Measurements from ENCODE around the gene EIF3L. TPM values are rescaled to one million over a fixed set of nuclear protein-coding genes. Genes with fewer than 3 reads are reported as not detected.

The EIF3L gene
- total RNA-seq, 1 experiment from 2014 or later, result 252 TPM

GRCh38 chr22:37911697-37912096 lies 62.5 kb downstream of the EIF3L start:
- DNase-seq (ENCODE audit: low read depth in 1 of 2, low spot score in 2 of 2), result no peak
- Histone ChIP-seq H3K36me3 (peaks cover 81% of the 10 kb centered on the region), H3K9me3 (replicated peaks) (no peaks in the 10 kb centered on the region), H3K27me3 (replicated peaks) (no peaks in the 10 kb centered on the region), H3K4me3 (no peak overlapping the region), H3K27ac (no peak overlapping the region), H3K4me1 (replicated peaks) (peaks cover 19% of the 10 kb centered on the region)

DNA sequence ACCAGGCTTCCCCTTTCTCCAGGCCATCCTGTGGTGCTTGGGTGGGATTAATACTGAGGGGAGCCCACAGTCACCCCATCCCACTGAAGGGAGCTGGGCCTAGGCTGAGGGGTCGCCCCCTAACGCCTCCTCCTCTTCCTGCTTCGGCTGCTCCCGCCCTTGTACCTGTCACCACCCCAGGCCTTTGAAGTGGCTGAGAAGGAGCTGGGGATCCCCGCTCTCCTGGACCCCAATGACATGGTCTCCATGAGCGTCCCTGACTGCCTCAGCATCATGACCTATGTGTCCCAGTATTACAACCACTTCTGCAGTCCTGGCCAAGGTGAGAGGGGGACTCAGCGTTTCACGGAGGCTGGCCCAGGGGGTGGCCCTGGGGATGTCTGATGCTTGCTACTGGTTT lies 63.0 kb downstream of the EIF3L start:
- H3K4me3 ChIP-seq, result no peak overlapping the region
- no peaks in the 10 kb centered on the region for H3K27me3 ChIP-seq (replicated peaks)
- no peaks in the 10 kb centered on the region for H3K9me3 ChIP-seq (replicated peaks)
- peaks cover 14% of the 10 kb centered on the region for H3K4me1 ChIP-seq (replicated peaks)
- DNase-seq (ENCODE audit: low read depth in 1 of 2, low spot score in 2 of 2), result no peak
- H3K36me3 ChIP-seq, result peaks cover 81% of the 10 kb centered on the region
- no peak overlapping the region for H3K27ac ChIP-seq

DNA sequence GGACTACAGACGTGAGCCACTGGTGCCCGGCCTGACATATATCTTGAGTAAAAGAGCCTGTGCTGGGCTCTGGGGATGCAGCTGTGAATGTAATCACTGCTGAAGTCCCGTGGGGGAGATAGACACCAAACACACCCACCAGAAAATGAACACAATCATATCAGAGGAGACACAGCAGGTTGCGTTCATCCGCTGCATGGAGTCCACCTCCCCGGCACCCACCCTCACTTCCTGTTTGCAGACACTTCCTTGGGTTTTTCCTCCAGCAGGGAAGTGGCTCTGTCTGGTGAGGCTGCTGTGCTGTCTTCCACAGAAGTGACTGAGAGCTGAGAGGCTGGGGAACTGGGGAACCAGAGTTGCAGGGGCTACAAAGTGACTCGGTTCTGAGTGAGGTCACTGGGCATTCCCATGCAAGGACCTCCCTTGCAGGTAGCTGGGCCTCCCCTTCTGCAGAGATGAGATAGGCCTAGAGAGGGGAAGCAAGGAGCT lies 64.1 kb downstream of the EIF3L start:
- peaks cover 84% of the 10 kb centered on the region for H3K36me3 ChIP-seq
- DNase-seq (ENCODE audit: low read depth in 1 of 2, low spot score in 2 of 2), result no peak
- no peak overlapping the region for H3K4me3 ChIP-seq
- H3K4me1 ChIP-seq (replicated peaks), result peaks cover 3% of the 10 kb centered on the region; the same call in 1 of the 2 replicates
- H3K27me3 ChIP-seq (replicated peaks), result no peaks in the 10 kb centered on the region
- no peaks in the 10 kb centered on the region for H3K9me3 ChIP-seq (replicated peaks)
- no peak overlapping the region for H3K27ac ChIP-seq

GRCh38 chr22:37916311-37916710 lies 67.1 kb downstream of the EIF3L start:
- H3K36me3 ChIP-seq, result peaks cover 89% of the 10 kb centered on the region

GRCh38 chr22:37917874-37918548 lies 68.8 kb downstream of the EIF3L start:
- Histone ChIP-seq H3K4me1 (replicated peaks) (no peaks in the 10 kb centered on the region), H3K27ac (no peak overlapping the region), H3K4me3 (no peak overlapping the region), H3K36me3 (peaks cover 84% of the 10 kb centered on the region), H3K9me3 (replicated peaks) (no peaks in the 10 kb centered on the region), H3K27me3 (replicated peaks) (no peaks in the 10 kb centered on the region)
- no peak for DNase-seq (ENCODE audit: low read depth in 1 of 2, low spot score in 2 of 2)

More at GRCh38 chr22:37916311-37916710, 67.1 kb downstream of the EIF3L start:
- no peak for DNase-seq (ENCODE audit: low read depth in 1 of 2, low spot score in 2 of 2)
- no peaks in the 10 kb centered on the region for H3K9me3 ChIP-seq (replicated peaks)
- H3K27me3 ChIP-seq (replicated peaks), result no peaks in the 10 kb centered on the region
- no peaks in the 10 kb centered on the region for H3K4me1 ChIP-seq (replicated peaks)
- H3K27ac ChIP-seq, result no peak overlapping the region
- H3K4me3 ChIP-seq, result no peak overlapping the region

DNA sequence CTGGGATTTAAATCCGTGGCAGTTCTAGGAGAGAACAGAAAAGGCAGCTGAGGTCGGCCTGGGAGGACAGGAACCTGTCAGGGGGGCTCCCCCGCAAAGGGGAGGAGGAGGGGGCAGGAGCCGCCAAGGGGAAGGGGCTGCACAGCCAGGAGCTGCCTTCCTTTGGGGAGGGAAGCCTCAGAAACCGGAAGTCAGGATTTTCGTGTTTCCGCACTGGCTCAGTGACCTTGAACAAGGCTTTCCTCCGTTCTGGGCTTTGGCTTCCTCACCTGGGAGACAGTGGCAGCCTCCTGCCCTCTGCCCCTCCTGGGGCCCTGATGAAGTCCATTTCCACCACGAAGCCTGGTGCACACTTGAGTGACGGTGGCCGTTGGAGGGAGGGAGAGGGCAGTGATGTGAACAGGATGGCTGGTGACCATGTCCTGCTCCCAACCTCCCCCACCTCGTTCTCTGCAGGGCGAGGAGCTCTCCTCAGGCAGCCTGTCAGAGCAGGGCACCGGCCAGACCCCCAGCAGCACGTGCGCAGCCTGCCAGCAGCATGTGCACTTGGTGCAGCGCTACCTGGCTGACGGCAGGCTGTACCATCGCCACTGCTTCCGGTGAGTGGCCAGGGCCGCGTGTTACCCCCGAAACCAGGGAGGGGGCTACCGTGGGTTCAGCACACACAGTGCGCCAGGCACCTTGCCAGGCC lies 69.5 kb downstream of the EIF3L start:
- H3K27me3 ChIP-seq (replicated peaks), result no peaks in the 10 kb centered on the region
- H3K27ac ChIP-seq, result no peak overlapping the region
- no peaks in the 10 kb centered on the region for H3K4me1 ChIP-seq (replicated peaks)
- peaks cover 84% of the 10 kb centered on the region for H3K36me3 ChIP-seq
- H3K9me3 ChIP-seq (replicated peaks), result no peaks in the 10 kb centered on the region
- no peak overlapping the region for H3K4me3 ChIP-seq
- no peak for DNase-seq (ENCODE audit: low read depth in 1 of 2, low spot score in 2 of 2)

- DNase-seq (ENCODE audit: low read depth in 1 of 2, low spot score in 2 of 2), result no peak
- H3K9me3 ChIP-seq (replicated peaks), result no peaks in the 10 kb centered on the region
- H3K4me3 ChIP-seq, result no peak overlapping the region
- H3K27me3 ChIP-seq (replicated peaks), result no peaks in the 10 kb centered on the region
- H3K27ac ChIP-seq, result no peak overlapping the region
- H3K4me1 ChIP-seq (replicated peaks), result no peaks in the 10 kb centered on the region
- H3K36me3 ChIP-seq, result peaks cover 89% of the 10 kb centered on the region
Measured at GRCh38 chr22:37920126-37920525, 70.9 kb downstream of the EIF3L start.

- peaks cover 91% of the 10 kb centered on the region for H3K36me3 ChIP-seq
- H3K9me3 ChIP-seq (replicated peaks), result no peaks in the 10 kb centered on the region
- H3K27me3 ChIP-seq (replicated peaks), result no peaks in the 10 kb centered on the region
- no peak overlapping the region for H3K4me3 ChIP-seq
- H3K4me1 ChIP-seq (replicated peaks), result no peaks in the 10 kb centered on the region
- no peak for DNase-seq (ENCODE audit: low read depth in 1 of 2, low spot score in 2 of 2)
- no peak overlapping the region for H3K27ac ChIP-seq
Measured at GRCh38 chr22:37922191-37922590, 73.0 kb downstream of the EIF3L start.

- Histone ChIP-seq H3K4me3 (no peak overlapping the region), H3K36me3 (peaks cover 91% of the 10 kb centered on the region), H3K9me3 (replicated peaks) (no peaks in the 10 kb centered on the region), H3K27ac (no peak overlapping the region), H3K4me1 (replicated peaks) (no peaks in the 10 kb centered on the region), H3K27me3 (replicated peaks) (no peaks in the 10 kb centered on the region)
- DNase-seq (ENCODE audit: low read depth in 1 of 2, low spot score in 2 of 2), result no peak
Measured at GRCh38 chr22:37923927-37924326, 74.7 kb downstream of the EIF3L start.

DNA sequence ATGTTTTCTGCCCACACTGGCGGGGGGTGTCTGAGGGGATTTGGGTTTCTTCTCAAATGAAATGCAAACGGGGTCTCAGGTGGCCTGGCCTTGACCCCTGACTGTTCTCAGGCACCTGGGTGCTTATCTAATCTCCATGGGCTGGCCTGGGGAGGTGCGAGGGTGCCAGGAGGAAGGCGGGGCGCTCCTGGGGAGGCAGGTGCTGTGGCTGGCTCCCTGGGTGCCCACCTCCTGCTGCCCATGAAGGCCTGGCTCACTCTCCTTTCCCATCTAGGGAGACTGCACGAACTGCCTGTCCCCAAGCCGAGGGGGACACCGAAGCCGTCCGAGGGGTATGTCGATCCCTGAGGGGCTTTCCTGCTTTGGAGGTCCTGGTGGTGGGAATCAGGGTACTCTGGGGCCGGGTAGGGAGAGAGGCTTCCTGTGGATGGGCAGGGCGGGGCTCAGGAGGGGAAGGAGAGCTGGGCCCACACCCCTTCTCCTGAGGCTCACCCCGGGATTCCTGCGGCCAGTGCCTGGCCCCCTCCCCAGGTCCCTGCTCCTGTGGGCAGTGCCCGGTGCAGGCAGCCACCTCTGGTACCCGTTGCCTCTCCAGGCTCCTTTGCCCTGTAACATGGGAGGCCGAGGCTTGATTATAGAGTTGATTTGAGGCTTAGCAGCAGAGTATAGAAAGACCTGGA lies 75.3 kb downstream of the EIF3L start:
- no peaks in the 10 kb centered on the region for H3K4me1 ChIP-seq (replicated peaks)
- H3K27me3 ChIP-seq (replicated peaks), result no peaks in the 10 kb centered on the region
- peaks cover 93% of the 10 kb centered on the region for H3K36me3 ChIP-seq

DNA sequence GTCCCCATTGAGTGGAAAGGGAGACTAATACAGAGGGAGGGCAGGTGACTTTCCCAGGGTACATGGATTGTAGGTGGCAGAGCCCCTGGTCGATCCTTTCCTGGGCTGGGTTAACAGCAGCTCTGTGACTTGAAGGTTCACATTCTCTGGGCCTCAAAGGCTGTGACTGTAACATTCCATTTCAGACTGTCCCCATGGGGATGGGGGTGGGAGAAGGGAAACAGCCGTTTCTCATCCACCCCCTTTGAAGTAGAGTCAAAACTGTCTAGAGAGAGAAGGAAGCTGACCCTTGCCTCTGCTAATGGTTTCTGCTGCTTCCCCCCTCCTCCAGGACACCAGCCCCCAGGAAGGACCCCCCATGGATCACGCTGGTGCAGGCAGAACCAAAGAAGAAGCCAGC lies 76.1 kb downstream of the EIF3L start:
- H3K27ac ChIP-seq, result no peak overlapping the region
- no peak overlapping the region for H3K4me3 ChIP-seq
- no peaks in the 10 kb centered on the region for H3K9me3 ChIP-seq (replicated peaks)
- H3K36me3 ChIP-seq, result peaks cover 93% of the 10 kb centered on the region
- H3K4me1 ChIP-seq (replicated peaks), result no peaks in the 10 kb centered on the region
- H3K27me3 ChIP-seq (replicated peaks), result no peaks in the 10 kb centered on the region
- no peak for DNase-seq (ENCODE audit: low read depth in 1 of 2, low spot score in 2 of 2)

More for the DNA sequence above, 75.3 kb downstream of the EIF3L start:
- Histone ChIP-seq H3K4me3 (no peak overlapping the region), H3K27ac (no peak overlapping the region), H3K9me3 (replicated peaks) (no peaks in the 10 kb centered on the region)
- no peak for DNase-seq (ENCODE audit: low read depth in 1 of 2, low spot score in 2 of 2)

GRCh38 chr22:37925767-37926166 lies 76.5 kb downstream of the EIF3L start:
- H3K4me3 ChIP-seq, result no peak overlapping the region
- peaks cover 93% of the 10 kb centered on the region for H3K36me3 ChIP-seq
- no peak overlapping the region for H3K27ac ChIP-seq
- no peak for DNase-seq (ENCODE audit: low read depth in 1 of 2, low spot score in 2 of 2)
- H3K9me3 ChIP-seq (replicated peaks), result no peaks in the 10 kb centered on the region
- H3K27me3 ChIP-seq (replicated peaks), result no peaks in the 10 kb centered on the region
- peaks cover 3% of the 10 kb centered on the region for H3K4me1 ChIP-seq (replicated peaks)

DNA sequence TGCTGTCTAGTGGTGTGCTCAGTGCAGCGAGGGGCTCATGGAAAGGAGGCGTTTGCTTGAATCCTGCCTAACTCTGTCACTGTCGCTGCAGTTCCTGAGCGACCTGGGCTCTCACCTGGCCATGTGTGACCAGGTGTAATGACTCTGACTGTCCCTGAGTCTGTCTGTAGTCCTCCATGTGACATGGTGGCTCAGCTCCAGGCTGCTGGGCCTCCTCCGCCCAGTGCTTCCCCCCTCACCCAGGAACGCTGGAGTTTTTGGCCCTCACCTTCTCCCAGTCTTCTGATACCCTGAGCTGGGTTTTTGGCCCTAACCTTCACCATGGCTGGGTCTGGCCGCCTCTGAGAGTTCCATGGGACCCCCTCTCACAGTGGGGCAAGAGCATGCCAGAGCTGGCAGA lies 77.1 kb downstream of the EIF3L start:
- H3K9me3 ChIP-seq (replicated peaks), result no peaks in the 10 kb centered on the region
- H3K36me3 ChIP-seq, result peaks cover 93% of the 10 kb centered on the region
- H3K27me3 ChIP-seq (replicated peaks), result no peaks in the 10 kb centered on the region
- no peak overlapping the region for H3K27ac ChIP-seq
- DNase-seq (ENCODE audit: low read depth in 1 of 2, low spot score in 2 of 2), result no peak
- H3K4me1 ChIP-seq (replicated peaks), result peaks cover 6% of the 10 kb centered on the region
- H3K4me3 ChIP-seq, result no peak overlapping the region
